Activated T-cell treated with anti-CD3 and anti-CD28 coated beads, Interleukin-2, amount 50 U/mL, for 4 hours (primary cell): ENCODE measurements around the gene PKD2. TPM values are rescaled to one million over a fixed set of nuclear protein-coding genes. Genes with fewer than 3 reads are reported as not detected.
A peak's percentile ranks its signal among the peaks of the same experiment; 100 is the strongest.
"Not testable (repeated sequence)": the region's sequence is repeated elsewhere in the genome, so short reads cannot be mapped to it uniquely, and the experiment has no call there.

ENCODE experiments used
- ATAC-seq, 2 donors: fragments of 200-7000 bp; cut with Tn5 transposase; one replicate each; pipeline ENCODE4 v1.10.0; 2021
- DNase-seq: peaks from one replicate; pipeline ENCODE4 v3.0.0-alpha.2; 2020
- H3K27me3 Mint-ChIP-seq: one replicate; pipeline ENCODE4 v1.8.0; 2021; ENCODE audit warnings: low read depth, mixed read lengths
- H3K36me3 Mint-ChIP-seq: one replicate; pipeline ENCODE4 v1.8.0; 2022; ENCODE audit warnings: mixed read lengths; ENCODE audit not compliant: insufficient read depth
- H3K4me1 Mint-ChIP-seq: one replicate; pipeline ENCODE4 v1.8.0; 2021; ENCODE audit warnings: low read depth, mixed read lengths
- H3K4me3 Mint-ChIP-seq: one replicate; pipeline ENCODE4 v1.8.0; 2021; ENCODE audit warnings: mild to moderate bottlenecking, moderate library complexity, mixed read lengths
- H3K9me3 Mint-ChIP-seq: one replicate; pipeline ENCODE4 v1.8.0; 2021; ENCODE audit warnings: mixed read lengths
- total RNA-seq, 3 donors: library from RNA; stranded (reverse); gene quantifications; one replicate each; pipeline ENCODE4 v1.2.1, GENCODE V29; 2021

The PKD2 gene
- total RNA-seq, 3 donors from 2014 or later = 2.8 to 6.0 (median 4.2) TPM

DNA sequence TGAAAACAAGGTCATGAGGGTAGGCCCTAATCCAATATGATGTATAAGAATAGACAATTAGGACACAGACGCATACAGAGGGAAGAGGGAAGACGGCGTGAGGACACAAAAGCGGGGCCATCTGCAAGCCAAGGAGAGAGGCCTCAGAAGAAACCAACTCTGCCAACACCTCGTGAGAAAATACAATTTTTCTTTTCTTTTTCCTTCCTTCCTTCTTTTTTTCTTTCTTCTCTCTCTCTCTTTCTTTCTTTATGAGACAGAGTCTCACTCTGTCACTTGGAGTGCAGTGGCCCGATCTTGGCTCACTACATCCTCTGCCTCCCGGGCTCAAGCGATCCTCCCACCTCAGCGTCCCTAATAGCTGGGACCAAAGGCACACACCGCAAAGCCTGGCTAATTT, 1.5 kb upstream of the PKD2 start:
- H3K4me3 Mint-ChIP-seq = peak overlapping the region; percentile 77

GRCh38 chr4:88006956-88007303, 505 bp upstream of the PKD2 start:
- Mint-ChIP-seq H3K27me3 (peaks cover 10% of the 10 kb centered on the region), H3K4me3 (peak overlapping the region; percentile 77), H3K4me1 (peaks cover 20% of the 10 kb centered on the region), H3K9me3 (no peaks in the 10 kb centered on the region), H3K36me3 (no peaks in the 10 kb centered on the region)
- DNase-seq = no peak
- no peak for ATAC-seq

More for the DNA sequence above, 1.5 kb upstream of the PKD2 start:
- H3K9me3 Mint-ChIP-seq = no peaks in the 10 kb centered on the region
- ATAC-seq = no peak
- DNase-seq = no peak
- peaks cover 20% of the 10 kb centered on the region for H3K4me1 Mint-ChIP-seq
- H3K36me3 Mint-ChIP-seq = no peaks in the 10 kb centered on the region
- H3K27me3 Mint-ChIP-seq = peaks cover 10% of the 10 kb centered on the region

DNA sequence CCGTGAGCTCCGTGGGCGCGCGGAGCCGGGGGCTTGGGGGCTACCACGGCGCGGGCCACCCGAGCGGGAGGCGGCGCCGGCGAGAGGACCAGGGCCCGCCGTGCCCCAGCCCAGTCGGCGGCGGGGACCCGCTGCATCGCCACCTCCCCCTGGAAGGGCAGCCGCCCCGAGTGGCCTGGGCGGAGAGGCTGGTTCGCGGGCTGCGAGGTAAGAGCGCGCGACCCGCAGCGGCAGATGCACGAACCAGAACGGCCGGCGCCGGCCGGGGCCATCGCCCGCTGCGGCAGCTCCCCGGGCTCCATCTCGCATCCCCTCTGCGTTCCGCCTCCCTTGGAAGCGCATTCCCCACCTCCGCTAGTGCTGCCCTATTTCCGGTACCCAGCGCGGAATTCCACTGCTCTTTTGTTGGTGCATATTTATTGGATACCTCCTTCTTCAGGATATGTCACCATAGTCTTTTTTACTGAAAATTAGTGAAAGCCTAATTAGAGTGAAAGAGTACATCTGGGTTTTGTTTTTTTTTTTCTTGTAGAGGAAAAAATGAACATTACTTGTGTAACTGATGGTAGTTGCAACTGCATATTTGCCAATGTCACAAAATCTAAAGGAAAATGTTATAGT, 797 bp downstream of the PKD2 start:
- ATAC-seq = peak; percentile 36 to 46
- Mint-ChIP-seq H3K36me3 (no peaks in the 10 kb centered on the region), H3K9me3 (no peaks in the 10 kb centered on the region), H3K4me3 (peak overlapping the region; percentile 91), H3K4me1 (peaks cover 20% of the 10 kb centered on the region), H3K27me3 (peaks cover 10% of the 10 kb centered on the region)
- no peak for DNase-seq

DNA sequence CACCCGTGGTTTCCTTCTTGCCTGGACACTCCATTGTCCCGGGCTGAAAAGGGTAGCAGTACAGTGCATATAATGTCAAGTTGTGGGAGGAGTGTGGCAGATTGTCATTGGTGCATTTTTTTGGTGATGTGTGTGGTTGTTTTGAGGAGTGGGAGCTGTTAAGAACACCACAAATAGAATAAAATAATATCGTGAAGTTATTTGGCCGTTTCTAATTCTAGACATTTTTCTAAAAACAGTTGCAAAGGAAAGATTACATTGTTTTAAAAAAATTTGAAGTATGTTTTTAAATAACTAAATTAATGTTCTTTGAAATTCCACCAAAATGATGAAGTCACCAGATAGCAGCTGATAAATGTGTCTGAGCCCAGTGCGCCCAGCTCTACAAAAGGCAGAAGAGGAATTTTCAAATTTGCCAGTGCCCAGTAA, 1.3 kb downstream of the PKD2 start:
- DNase-seq (no peak), ATAC-seq (no peak)
- Mint-ChIP-seq H3K4me3 (peak overlapping the region; percentile 91), H3K9me3 (no peaks in the 10 kb centered on the region), H3K36me3 (no peaks in the 10 kb centered on the region), H3K27me3 (peaks cover 10% of the 10 kb centered on the region), H3K4me1 (peaks cover 20% of the 10 kb centered on the region)

DNA sequence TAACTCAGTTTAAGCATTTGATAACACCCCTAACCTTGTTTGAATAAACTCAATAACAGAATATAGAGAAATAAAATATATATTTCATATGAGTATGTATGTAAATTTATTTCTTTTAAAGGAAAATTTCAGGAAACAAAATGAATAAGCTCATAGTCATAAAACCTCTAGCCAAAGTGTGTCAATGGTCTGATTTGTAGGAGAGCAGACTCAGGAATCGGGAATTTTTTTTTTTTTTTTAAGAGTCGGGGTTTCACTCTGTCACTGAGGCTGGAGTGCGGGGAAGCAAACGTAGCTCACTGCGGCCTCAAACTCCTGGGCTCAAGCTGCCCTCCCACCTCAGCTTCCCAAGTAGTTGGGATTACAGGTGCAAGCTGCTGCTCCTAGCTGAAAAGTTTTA, 2.4 kb downstream of the PKD2 start:
- no peaks in the 10 kb centered on the region for H3K36me3 Mint-ChIP-seq
- no peak overlapping the region for H3K4me3 Mint-ChIP-seq
- H3K4me1 Mint-ChIP-seq = peaks cover 20% of the 10 kb centered on the region
- ATAC-seq (no peak), DNase-seq (no peak)
- no peaks in the 10 kb centered on the region for H3K9me3 Mint-ChIP-seq
- H3K27me3 Mint-ChIP-seq = peaks cover 10% of the 10 kb centered on the region

DNA sequence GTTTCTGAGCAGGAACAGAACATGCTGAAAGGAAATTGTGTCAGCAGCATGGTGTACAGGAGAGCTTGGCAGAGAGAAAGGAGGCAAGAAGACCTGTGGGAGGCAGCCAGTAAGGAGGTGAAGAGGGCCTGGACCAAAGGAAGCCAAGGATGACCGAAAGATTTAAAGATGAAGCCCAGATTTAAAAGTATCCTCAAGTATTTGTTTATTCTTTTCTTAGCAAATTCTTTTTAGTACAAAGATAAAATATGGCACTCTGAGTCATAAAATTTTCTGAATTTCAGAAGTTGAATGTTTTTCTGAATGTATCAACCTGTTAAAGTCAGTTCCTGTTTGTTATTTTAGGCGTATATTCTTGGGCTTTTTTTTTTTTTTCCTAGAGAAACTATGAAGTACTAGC, 3.5 kb downstream of the PKD2 start:
- Mint-ChIP-seq H3K9me3 (no peaks in the 10 kb centered on the region), H3K27me3 (peaks cover 10% of the 10 kb centered on the region), H3K4me3 (no peak overlapping the region), H3K36me3 (no peaks in the 10 kb centered on the region), H3K4me1 (peaks cover 20% of the 10 kb centered on the region)
- ATAC-seq = no peak
- no peak for DNase-seq

GRCh38 chr4:88012647-88013046, 5.2 kb downstream of the PKD2 start:
- no peaks in the 10 kb centered on the region for H3K36me3 Mint-ChIP-seq
- peaks cover 16% of the 10 kb centered on the region for H3K4me1 Mint-ChIP-seq
- H3K4me3 Mint-ChIP-seq = no peak overlapping the region
- ATAC-seq (no peak), DNase-seq (no peak)
- H3K9me3 Mint-ChIP-seq = no peaks in the 10 kb centered on the region
- H3K27me3 Mint-ChIP-seq = peaks cover 3% of the 10 kb centered on the region

DNA sequence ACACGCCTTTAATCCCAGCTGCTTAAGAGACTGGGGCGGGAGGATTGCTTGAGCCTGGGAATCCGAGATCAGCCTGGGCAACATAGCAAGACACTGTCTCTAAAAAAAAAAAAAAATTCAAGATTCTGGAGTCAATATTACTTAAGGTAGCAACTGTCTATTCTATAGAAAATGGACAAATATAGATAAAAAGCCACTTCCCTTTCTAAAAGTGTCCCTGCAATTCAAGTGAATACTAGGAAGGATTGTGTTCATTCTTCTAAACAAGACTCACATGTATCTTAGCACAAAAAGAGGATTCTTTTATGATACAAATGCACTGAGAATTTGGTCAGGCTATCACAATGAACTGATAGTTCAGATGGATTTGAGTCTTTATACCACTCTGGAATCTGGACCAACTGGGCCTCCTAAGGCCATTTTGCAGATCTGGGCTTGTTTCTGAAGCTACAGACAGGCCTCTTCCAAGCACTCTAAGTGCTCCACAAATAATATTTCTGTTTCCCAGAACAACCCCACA, 7.0 kb downstream of the PKD2 start:
- no peak for DNase-seq
- Mint-ChIP-seq H3K4me1 (peaks cover 6% of the 10 kb centered on the region), H3K9me3 (no peaks in the 10 kb centered on the region), H3K4me3 (no peak overlapping the region), H3K27me3 (no peaks in the 10 kb centered on the region), H3K36me3 (no peaks in the 10 kb centered on the region)
- no peak for ATAC-seq

DNA sequence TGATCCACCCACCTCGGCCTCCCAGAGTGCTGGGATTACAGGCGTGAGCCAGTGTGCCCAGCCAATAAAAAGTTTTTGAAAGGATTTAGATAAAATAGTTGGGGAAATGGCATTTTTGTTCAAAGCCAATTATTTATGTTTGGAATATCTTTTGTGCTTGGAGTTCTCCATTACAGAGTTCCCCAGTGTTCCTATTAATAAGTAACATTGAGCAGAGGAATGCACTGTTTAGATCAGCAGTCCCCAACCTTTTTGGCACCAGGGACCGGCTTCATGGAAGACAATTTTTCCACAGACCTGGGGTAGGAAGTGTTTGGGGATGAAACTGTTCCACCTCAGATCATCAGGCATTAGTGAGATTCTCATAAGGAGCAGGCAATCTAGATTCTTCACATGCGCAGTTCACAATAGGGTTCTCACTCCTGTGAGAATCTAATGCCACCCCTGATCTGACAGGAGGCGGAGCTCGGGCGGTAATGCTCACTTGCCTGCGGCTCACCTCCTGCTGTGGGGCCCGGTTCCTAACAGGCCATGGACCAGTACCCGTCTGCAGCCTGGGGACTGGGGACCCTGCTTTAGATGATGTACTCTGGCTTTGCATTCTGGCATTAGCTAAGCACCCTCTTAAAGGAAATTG, 8.3 kb downstream of the PKD2 start:
- H3K9me3 Mint-ChIP-seq = no peaks in the 10 kb centered on the region
- no peak for ATAC-seq
- no peaks in the 10 kb centered on the region for H3K36me3 Mint-ChIP-seq
- no peak for DNase-seq
- no peaks in the 10 kb centered on the region for H3K27me3 Mint-ChIP-seq
- peaks cover 2% of the 10 kb centered on the region for H3K4me1 Mint-ChIP-seq
- H3K4me3 Mint-ChIP-seq = no peak overlapping the region

DNA sequence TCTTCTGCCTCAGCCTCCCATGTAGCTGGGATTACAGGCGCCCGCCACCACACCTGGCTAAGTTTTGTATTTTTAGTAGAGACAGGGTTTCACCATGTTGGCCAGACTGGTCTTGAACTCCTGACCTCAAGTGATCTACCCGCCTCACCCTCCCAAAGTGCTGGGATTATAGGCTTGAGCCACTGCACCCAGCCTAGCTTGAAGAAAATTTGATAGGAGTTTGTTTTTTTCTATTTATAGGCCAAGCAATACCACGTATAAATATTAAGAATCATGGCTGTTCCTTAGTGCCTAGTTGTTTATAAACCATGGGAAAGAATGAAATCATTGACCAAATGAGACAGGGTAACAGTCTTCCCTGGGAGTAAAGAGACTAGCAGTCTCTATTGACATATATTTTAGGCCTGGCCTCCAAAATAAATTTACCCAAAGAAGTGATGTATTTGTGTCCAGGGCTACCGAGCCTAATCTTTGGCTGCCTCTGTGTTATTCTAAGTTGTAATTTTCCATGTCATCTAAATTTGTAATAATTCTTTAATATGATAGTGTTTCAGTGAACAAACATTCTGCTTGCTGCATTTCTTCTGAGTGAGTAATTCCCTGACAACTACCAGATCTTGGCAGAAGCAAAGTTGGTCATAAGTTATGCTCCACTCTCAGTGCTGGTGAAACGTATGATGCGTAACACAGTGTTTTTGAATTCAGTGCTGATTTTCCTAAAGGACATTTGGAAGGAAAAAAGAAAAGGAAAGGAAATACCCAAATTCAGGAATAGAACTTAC, 10.3 kb downstream of the PKD2 start:
- ATAC-seq (no peak), DNase-seq (no peak)
- H3K4me1 Mint-ChIP-seq = no peaks in the 10 kb centered on the region
- no peaks in the 10 kb centered on the region for H3K9me3 Mint-ChIP-seq
- peaks cover 5% of the 10 kb centered on the region for H3K36me3 Mint-ChIP-seq
- no peak overlapping the region for H3K4me3 Mint-ChIP-seq
- no peaks in the 10 kb centered on the region for H3K27me3 Mint-ChIP-seq

DNA sequence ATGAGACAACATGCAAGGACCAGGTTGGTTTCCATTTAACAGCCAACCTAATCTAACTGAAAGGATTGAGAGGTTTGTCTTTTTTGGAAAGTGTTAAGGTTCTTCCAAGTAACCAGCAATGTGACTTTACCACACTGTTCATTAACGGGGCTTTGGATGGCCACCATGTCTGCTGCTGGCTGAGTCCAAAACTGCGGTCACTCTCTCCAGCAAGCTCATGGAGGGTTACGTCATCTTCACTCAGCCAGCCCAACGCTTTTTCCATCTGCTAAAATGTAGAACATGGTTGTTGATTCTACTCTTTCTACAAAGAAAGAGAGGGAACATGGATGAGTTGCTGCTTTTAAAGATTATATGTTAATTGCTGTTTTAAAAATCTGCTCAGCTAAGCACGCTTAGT, 11.0 kb downstream of the PKD2 start:
- no peaks in the 10 kb centered on the region for H3K4me1 Mint-ChIP-seq
- no peaks in the 10 kb centered on the region for H3K27me3 Mint-ChIP-seq
- no peak overlapping the region for H3K4me3 Mint-ChIP-seq
- H3K9me3 Mint-ChIP-seq = no peaks in the 10 kb centered on the region
- peaks cover 5% of the 10 kb centered on the region for H3K36me3 Mint-ChIP-seq
- no peak for ATAC-seq
- DNase-seq = no peak

DNA sequence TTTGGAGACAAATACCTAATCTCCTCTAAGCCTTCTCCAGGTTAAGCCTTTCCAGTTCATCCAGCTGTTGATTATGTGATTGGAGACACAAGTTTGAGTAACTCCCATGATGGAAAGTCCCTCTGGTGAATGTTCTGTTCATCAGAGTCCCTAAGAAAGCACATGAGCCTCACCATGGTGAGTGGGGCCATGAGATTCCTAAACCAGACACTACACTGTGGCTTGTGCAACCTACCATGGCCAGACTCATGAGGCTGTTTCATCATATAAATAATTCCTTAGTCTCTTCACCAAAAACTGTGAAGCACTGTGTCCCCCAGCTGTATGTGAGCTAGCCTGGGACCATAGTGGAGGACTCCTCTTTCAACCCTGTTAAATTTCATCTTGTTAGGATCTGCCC, 14.4 kb downstream of the PKD2 start:
- no peaks in the 10 kb centered on the region for H3K4me1 Mint-ChIP-seq
- ATAC-seq (no peak), DNase-seq (no peak)
- H3K27me3 Mint-ChIP-seq = no peaks in the 10 kb centered on the region
- peaks cover 9% of the 10 kb centered on the region for H3K9me3 Mint-ChIP-seq
- H3K4me3 Mint-ChIP-seq = no peak overlapping the region
- H3K36me3 Mint-ChIP-seq = peaks cover 14% of the 10 kb centered on the region

- Mint-ChIP-seq H3K4me1 (no peaks in the 10 kb centered on the region), H3K27me3 (no peaks in the 10 kb centered on the region), H3K4me3 (no peak overlapping the region), H3K9me3 (peaks cover 10% of the 10 kb centered on the region), H3K36me3 (peaks cover 14% of the 10 kb centered on the region)
- ATAC-seq = no peak
- DNase-seq = no peak
Measured at GRCh38 chr4:88022289-88022688, 14.9 kb downstream of the PKD2 start.

GRCh38 chr4:88025868-88026661, 18.6 kb downstream of the PKD2 start:
- H3K9me3 Mint-ChIP-seq = peaks cover 16% of the 10 kb centered on the region
- peaks cover 21% of the 10 kb centered on the region for H3K36me3 Mint-ChIP-seq
- not testable (repeated sequence) for DNase-seq, H3K4me3 Mint-ChIP-seq, H3K27me3 Mint-ChIP-seq, ATAC-seq
- peaks cover 12% of the 10 kb centered on the region for H3K4me1 Mint-ChIP-seq
